K562 (cell line): Measurements from ENCODE around the gene RAB21. TPM values are rescaled to one million over a fixed set of nuclear protein-coding genes. Genes with fewer than 3 reads are reported as not detected.

Experiments
- ATAC-seq: fragments of 200-7000 bp; cut with Tn5 transposase; 3 replicates; pipeline ENCODE4 v1.9.1; 2020; ENCODE audit warnings: moderate library complexity
- BruUV-seq: library from RNA; stranded (reverse); fragments of 400-500 nt; replicated peaks from 2 replicates; lab custom pipeline; 2021; lab: Mats Ljungman, UMichigan
- CTCF ChIA-PET: fragments of 300-600 bp; formaldehyde crosslinking; extraction: SDS; loops from one replicate; lab custom pipeline; 2021; ENCODE audit warnings: low intra/inter-chr PET ratio; lab: Yijun Ruan, JAX
- POLR2A ChIA-PET: fragments of 300-600, 350-650 bp; sonication (Branson Sonifier 250); formaldehyde crosslinking; extraction: SDS; loops from one replicate; lab custom pipeline; 2021; ENCODE audit warnings: antibody characterized with exemption, inconsistent platforms; lab: Yijun Ruan, JAX
- DNase-seq, 4 experiments: peaks; one replicate each; pipeline versions ENCODE4 v3.0.0 to v3.0.0-alpha.2; 2011 to 2018; ENCODE audit warnings: low spot score in 3 of 4, mixed read lengths in 3 of 4; ENCODE audit errors: extremely low read depth in 1 of 4
- FAIRE-seq: peaks from 2 replicates; lab custom pipeline; 2011; peaks lifted over from hg19 to GRCh38; lab: Jason Lieb, UNC
- H2AFZ ChIP-seq: 2 replicates; pipeline ENCODE4 v1.6.0; 2011; ENCODE audit warnings: low read depth, low read length, control low read depth, inconsistent platforms
- H3K27ac ChIP-seq: fragments of 200-600 bp; 3 replicates; pipeline ENCODE4 v1.8.0; 2011; ENCODE audit warnings: low read depth, mild to moderate bottlenecking, control low read depth, inconsistent platforms, low read length, moderate library complexity, mixed read lengths; ENCODE audit errors: extremely low read depth
- H3K27me3 ChIP-seq, 2 experiments: fragments of 300-600 bp in 1 of 2; 2 replicates in 1 of 2; 3 replicates in 1 of 2; pipeline versions ENCODE4 v1.6.0 to v1.8.0; 2011; ENCODE audit warnings: inconsistent platforms in 2 of 2, low read length in 2 of 2, mild to moderate bottlenecking in 1 of 2, mixed read lengths in 1 of 2, moderate library complexity in 1 of 2; ENCODE audit not compliant: control insufficient read depth in 2 of 2, insufficient read depth in 2 of 2
- H3K36me3 ChIP-seq: fragments of 300-600 bp; 3 replicates; pipeline ENCODE4 v1.8.0; 2011; ENCODE audit warnings: mild to moderate bottlenecking, low read length, inconsistent platforms; ENCODE audit not compliant: control insufficient read depth, insufficient read depth
- H3K4me1 ChIP-seq, 2 experiments: fragments of 200-600 bp in 1 of 2; replicated peaks in 1 of 2; 2 replicates in 1 of 2; 3 replicates in 1 of 2; pipeline versions ENCODE4 v1.5.1 to v1.8.0; 2011; ENCODE audit warnings: inconsistent platforms in 2 of 2, low read length in 2 of 2, mild to moderate bottlenecking in 1 of 2, mixed read lengths in 1 of 2, moderate library complexity in 1 of 2; ENCODE audit not compliant: control insufficient read depth in 2 of 2, insufficient read depth in 2 of 2
- H3K4me2 ChIP-seq: 2 replicates; pipeline ENCODE4 v1.6.1; 2011; ENCODE audit warnings: low read length, control low read depth, inconsistent platforms, mixed read lengths; ENCODE audit not compliant: insufficient read depth
- H3K4me3 ChIP-seq: fragments of 200-600 bp; sonication (generic), shearing (Covaris generic); 2 replicates; pipeline ENCODE4 v1.5.1; 2016; ENCODE audit warnings: control low read depth, inconsistent platforms
- H3K79me2 ChIP-seq: fragments of 200-600 bp; 3 replicates; pipeline ENCODE4 v1.8.0; 2011; ENCODE audit warnings: low read length, inconsistent platforms; ENCODE audit not compliant: control insufficient read depth, insufficient read depth
- H3K9ac ChIP-seq, 2 experiments: 2 replicates each; pipeline versions ENCODE4 v1.6.0 to v1.6.1; 2011; ENCODE audit warnings: low read depth in 2 of 2, low read length in 2 of 2, control low read depth in 1 of 2, inconsistent platforms in 1 of 2, mild to moderate bottlenecking in 1 of 2, mixed read lengths in 1 of 2; ENCODE audit not compliant: insufficient read depth in 1 of 2
- H3K9me1 ChIP-seq: one replicate; pipeline ENCODE4 v1.6.0; 2011; ENCODE audit warnings: inconsistent platforms, mild to moderate bottlenecking, low read length, moderate library complexity; ENCODE audit not compliant: control insufficient read depth, insufficient read depth
- H3K9me3 ChIP-seq: replicated peaks from 2 replicates; pipeline ENCODE4 v1.5.1; 2011; ENCODE audit warnings: low read depth, low read length, inconsistent platforms; ENCODE audit not compliant: control insufficient read depth, insufficient read depth
- H4K20me1 ChIP-seq: replicated peaks from 2 replicates; pipeline ENCODE4 v1.6.1; 2011; ENCODE audit warnings: low read length, inconsistent platforms, mixed read lengths; ENCODE audit not compliant: control insufficient read depth, insufficient read depth
- GTF2B ChIP-seq: IDR thresholded peaks from 2 replicates; pipeline ENCODE4 v1.6.1; 2011; ENCODE audit not compliant: insufficient read length; ENCODE audit errors: extremely low read depth
- WGBS: fragments of 100-300 bp; shearing (Covaris generic); methylation state at CpG from one replicate; pipeline ENCODE4 v1.1.6; 2016; ENCODE audit warnings: low coverage, mixed read lengths; ENCODE audit not compliant: insufficient coverage; ENCODE audit errors: missing lambda C conversion rate; 5-methylcytosine and 5-hydroxymethylcytosine counted together
- in situ Hi-C: fragments of 300-500 bp; cut with MboI; formaldehyde crosslinking; loops from 4 replicates; pipeline ENCODE4 v1.15.0; 2018; ENCODE audit warnings: inconsistent platforms, mixed read lengths
- intact Hi-C: fragments of 100-400 bp; cut with micrococcal nuclease; formaldehyde crosslinking; loops from 2 replicates; pipeline ENCODE4 v1.14.2; 2022
- polyA plus RNA-seq, 8 experiments: library from polyadenylated mRNA; depleted of rRNA in 4 of 8; stranded (reverse) in 5 of 8; unstranded in 3 of 8; fragments of >200 nt; fragmentation: Nextera tagmentation in 2 of 8; fragmentation: Illumina TruSeq in 1 of 8; extraction: Ambion mirVana in 2 of 8; extraction: Trizol in 1 of 8; gene quantifications; 2 replicates each; pipeline versions ENCODE4 v1.2.1 to v1.2.3, GENCODE V29; 2011 to 2014; ENCODE audit warnings: inconsistent platforms in 1 of 8, missing spikeins in 1 of 8
- total RNA-seq, 7 experiments: library from RNA; depleted of rRNA in 6 of 7; stranded (reverse); fragments of >200 nt in 6 of 7; fragmentation: Illumina TruSeq in 2 of 7; extraction: Trizol in 2 of 7; gene quantifications; 2 replicates each; pipeline versions ENCODE4 v1.2.1 to v1.2.3, GENCODE V29; 2011 to 2021; ENCODE audit warnings: low replicate concordance in 1 of 7
- TF ChIP-seq, protein P1 (sequence below): fragments of 450-650 bp; conservative IDR thresholded peaks from 2 replicates; pipeline ENCODE4 v1.6.1; 2016; ENCODE audit warnings: missing genetic modification characterization, low read depth, mild to moderate bottlenecking, control low read depth, missing compliant biosample characterization

Gene RAB21
- total and polyA plus RNA-seq, 9 of the 15 experiments (the other 6 are each of a cell fraction or from before 2014, with no cell fraction given): 5.3 to 45.6 (median 19.6) TPM

GRCh38 chr12:71792599-71792998 is 37.9 kb downstream of the RAB21 start:
- FAIRE-seq (no peak), ATAC-seq (no peak), DNase-seq (no peak)
- Histone ChIP-seq H4K20me1 (no peaks in the 10 kb centered on the region), H3K27ac (no peak overlapping the region), H3K9me3 (no peaks in the 10 kb centered on the region), H3K9ac (no peak overlapping the region), H3K4me3 (no peak overlapping the region), H3K27me3 (no peaks in the 10 kb centered on the region), H3K4me2 (no peak overlapping the region), H3K79me2 (no peaks in the 10 kb centered on the region), H3K36me3 (peaks cover 6% of the 10 kb centered on the region; the same call in 1 of the 3 replicates), H3K4me1 (no peaks in the 10 kb centered on the region; a peak in 1 of 5 replicates), H2AFZ (no peak overlapping the region), H3K9me1 (no peaks in the 10 kb centered on the region)
- no TSS peak for BruUV-seq
- TF ChIP-seq, protein P1, sequence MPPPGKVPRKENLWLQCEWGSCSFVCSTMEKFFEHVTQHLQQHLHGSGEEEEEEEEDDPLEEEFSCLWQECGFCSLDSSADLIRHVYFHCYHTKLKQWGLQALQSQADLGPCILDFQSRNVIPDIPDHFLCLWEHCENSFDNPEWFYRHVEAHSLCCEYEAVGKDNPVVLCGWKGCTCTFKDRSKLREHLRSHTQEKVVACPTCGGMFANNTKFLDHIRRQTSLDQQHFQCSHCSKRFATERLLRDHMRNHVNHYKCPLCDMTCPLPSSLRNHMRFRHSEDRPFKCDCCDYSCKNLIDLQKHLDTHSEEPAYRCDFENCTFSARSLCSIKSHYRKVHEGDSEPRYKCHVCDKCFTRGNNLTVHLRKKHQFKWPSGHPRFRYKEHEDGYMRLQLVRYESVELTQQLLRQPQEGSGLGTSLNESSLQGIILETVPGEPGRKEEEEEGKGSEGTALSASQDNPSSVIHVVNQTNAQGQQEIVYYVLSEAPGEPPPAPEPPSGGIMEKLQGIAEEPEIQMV (tag): no peak
- intact Hi-C loops (no loop called here), in situ Hi-C loops (no loop called here)
- WGBS: 4% methylated on average over 1 of the region's 1 CpG
- ChIA-PET CTCF (no interaction called here), POLR2A (interaction anchor here (0.5 kb wide), 1 partner anchor 78 kb away, joined by 4 read pairs; no protein-coding TSS in a partner anchor)

DNA sequence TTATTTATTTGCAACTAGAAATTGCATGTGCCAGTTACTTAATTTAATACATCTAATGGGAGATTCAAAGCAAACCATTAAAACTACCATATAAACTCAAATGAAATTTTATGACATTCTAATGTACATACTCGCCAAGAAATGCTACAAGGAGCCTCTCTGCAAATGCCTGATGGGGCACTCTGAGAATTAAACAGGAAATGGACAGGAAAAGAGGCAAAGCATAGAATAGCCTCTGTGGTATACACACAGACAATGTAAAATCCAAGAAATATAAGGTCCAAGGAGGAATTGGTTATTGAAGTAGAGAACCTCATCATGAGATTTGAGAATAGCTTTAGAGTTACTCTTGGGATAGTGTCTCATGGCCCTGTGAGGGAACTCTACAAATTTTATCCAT is 41.2 kb downstream of the RAB21 start:
- TF ChIP-seq GTF2B: no peak
- FAIRE-seq (no peak), ATAC-seq (no peak), DNase-seq (no peak)
- no peaks in the 10 kb centered on the region for H3K9me3 ChIP-seq
- no peak overlapping the region for H2AFZ ChIP-seq
- H3K4me1 ChIP-seq: no peaks in the 10 kb centered on the region
- intact Hi-C loops: no loop called here
- no peak overlapping the region for H3K4me3 ChIP-seq
- no peaks in the 10 kb centered on the region for H3K36me3 ChIP-seq
- WGBS: 12% methylated on average over 1 of the region's 1 CpG
- CTCF ChIA-PET: no interaction called here
- in situ Hi-C loops: no loop called here
- POLR2A ChIA-PET: interaction anchor here (0.6 to 1.2 kb wide), 3 partner anchors 9 to 25 kb away, joined by 3 read pairs; no protein-coding TSS in a partner anchor
- H3K27ac ChIP-seq: no peak overlapping the region
- no peak overlapping the region for H3K4me2 ChIP-seq
- no peaks in the 10 kb centered on the region for H4K20me1 ChIP-seq
- H3K9me1 ChIP-seq: no peaks in the 10 kb centered on the region
- BruUV-seq: no TSS peak
- H3K27me3 ChIP-seq: no peaks in the 10 kb centered on the region
- no peaks in the 10 kb centered on the region for H3K79me2 ChIP-seq
- H3K9ac ChIP-seq: no peak overlapping the region
